ENCODE measurements around the gene C11orf54.

Gene C11orf54

DNA sequence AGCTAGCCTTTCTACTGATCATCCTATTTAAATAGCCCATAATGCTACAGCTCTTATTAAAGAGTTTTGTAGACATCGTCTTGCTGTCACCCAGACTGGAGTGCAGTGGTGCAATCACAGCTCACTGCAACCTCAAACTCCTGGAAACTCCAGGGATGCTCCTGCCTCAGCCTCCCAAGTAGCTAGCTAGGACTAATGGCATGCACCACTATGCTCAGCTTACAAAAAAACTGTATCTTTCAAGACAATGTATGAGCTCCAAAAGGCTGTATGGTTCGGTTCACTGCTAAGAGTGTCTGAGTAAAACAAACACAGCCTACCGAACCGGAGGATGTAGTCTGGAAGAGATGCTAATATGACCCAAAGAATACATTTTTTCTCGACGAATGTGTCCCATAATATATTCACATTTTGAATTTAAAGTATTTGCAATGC is 2.8 kb upstream of the C11orf54 start:
- Histone ChIP-seq H2AFZ (ENCODE audit: low read depth) (no peak overlapping the region), H3K27me3 (ENCODE audit: insufficient read depth, low read depth) (no peaks in the 10 kb centered on the region), H3K9ac (peak overlapping the region; percentile 99), H3K4me2 (peak overlapping the region; percentile 82), H3K4me1 (ENCODE audit: low read depth, poor library complexity, severe bottlenecking) (peaks cover 45% of the 10 kb centered on the region), H4K20me1 (ENCODE audit: insufficient read depth) (peaks cover 22% of the 10 kb centered on the region), H3K27ac (peak overlapping the region; percentile 96), H3K4me3 (IDR thresholded peaks at IDR 0.05; ENCODE audit: insufficient read depth, low read depth, low read length) (no peak overlapping the region), H3K79me2 (ENCODE audit: insufficient read depth, low read depth) (peaks cover 81% of the 10 kb centered on the region), H3K36me3 (ENCODE audit: insufficient read depth) (peaks cover 18% of the 10 kb centered on the region; the same call in 1 of the 2 replicates)
- TF ChIP-seq, protein P1, sequence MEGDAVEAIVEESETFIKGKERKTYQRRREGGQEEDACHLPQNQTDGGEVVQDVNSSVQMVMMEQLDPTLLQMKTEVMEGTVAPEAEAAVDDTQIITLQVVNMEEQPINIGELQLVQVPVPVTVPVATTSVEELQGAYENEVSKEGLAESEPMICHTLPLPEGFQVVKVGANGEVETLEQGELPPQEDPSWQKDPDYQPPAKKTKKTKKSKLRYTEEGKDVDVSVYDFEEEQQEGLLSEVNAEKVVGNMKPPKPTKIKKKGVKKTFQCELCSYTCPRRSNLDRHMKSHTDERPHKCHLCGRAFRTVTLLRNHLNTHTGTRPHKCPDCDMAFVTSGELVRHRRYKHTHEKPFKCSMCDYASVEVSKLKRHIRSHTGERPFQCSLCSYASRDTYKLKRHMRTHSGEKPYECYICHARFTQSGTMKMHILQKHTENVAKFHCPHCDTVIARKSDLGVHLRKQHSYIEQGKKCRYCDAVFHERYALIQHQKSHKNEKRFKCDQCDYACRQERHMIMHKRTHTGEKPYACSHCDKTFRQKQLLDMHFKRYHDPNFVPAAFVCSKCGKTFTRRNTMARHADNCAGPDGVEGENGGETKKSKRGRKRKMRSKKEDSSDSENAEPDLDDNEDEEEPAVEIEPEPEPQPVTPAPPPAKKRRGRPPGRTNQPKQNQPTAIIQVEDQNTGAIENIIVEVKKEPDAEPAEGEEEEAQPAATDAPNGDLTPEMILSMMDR (conservative IDR thresholded peaks at IDR 0.05; ENCODE audit: low read depth, low read length) = no peak

DNA sequence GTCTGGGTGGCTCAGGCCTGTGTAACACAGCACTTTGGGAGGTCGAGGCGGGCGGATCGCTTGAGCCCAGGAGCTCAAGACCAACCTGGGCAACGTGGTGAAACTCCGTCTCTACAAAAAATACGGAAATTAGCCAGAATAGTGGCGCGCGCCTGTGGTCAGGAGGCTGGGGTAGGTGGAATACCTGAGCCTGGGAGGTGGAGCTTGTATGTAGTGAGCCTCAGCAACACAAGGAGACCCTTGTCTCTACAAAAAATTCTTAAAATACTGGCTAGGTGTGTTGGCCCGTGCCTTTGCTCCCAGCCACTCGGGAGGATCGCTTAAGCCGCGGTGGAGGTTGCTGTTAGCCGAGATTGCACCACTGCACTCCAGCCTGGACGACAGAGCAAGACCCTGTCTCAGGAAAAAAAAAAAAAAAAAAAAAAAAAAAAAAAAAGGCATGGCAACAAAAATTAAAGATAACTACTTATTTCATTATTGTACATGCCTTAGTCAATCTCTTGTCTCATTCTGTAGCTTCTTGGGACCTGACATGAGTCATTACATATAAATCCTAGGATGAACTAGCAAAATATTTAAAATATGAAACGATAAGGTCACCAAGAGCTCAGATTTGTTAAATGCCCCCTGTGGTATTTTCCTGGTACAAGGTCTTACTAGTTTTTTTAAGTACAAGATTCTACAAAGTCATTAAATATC is 1.3 kb upstream of the C11orf54 start:
- TF ChIP-seq, protein P1 (conservative IDR thresholded peaks at IDR 0.05; ENCODE audit: low read depth, low read length) = no peak
- H2AFZ ChIP-seq (ENCODE audit: low read depth) = no peak overlapping the region
- peak overlapping the region; percentile 96 for H3K27ac ChIP-seq
- no peaks in the 10 kb centered on the region for H3K27me3 ChIP-seq (ENCODE audit: insufficient read depth, low read depth)
- H3K4me2 ChIP-seq = peak overlapping the region; percentile 82
- H3K4me1 ChIP-seq (ENCODE audit: low read depth, poor library complexity, severe bottlenecking) = peaks cover 32% of the 10 kb centered on the region
- H3K79me2 ChIP-seq (ENCODE audit: insufficient read depth, low read depth) = peaks cover 66% of the 10 kb centered on the region
- peaks cover 22% of the 10 kb centered on the region for H4K20me1 ChIP-seq (ENCODE audit: insufficient read depth)
- H3K4me3 ChIP-seq (IDR thresholded peaks at IDR 0.05; ENCODE audit: insufficient read depth, low read depth, low read length) = no peak overlapping the region
- peaks cover 14% of the 10 kb centered on the region; the same call in 1 of the 2 replicates for H3K36me3 ChIP-seq (ENCODE audit: insufficient read depth)
- peak overlapping the region; percentile 99 for H3K9ac ChIP-seq

DNA sequence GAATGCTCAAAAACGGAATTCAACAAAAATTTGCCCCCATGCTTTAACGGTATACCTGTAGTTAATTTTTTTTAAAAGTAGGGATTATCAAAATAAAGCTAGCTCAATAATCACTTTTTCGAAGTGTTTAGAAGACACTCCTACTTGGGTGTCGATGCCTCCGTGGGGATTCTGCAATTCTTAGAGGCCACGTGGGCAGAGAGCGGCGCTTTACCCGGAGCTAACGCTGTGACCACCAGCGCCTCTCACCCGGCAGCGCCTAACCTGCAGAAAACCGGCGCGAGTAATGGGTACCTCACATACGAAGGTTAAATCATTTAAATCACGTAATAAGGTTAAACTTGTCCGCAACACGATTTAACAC is 760 bp upstream of the C11orf54 start:
- peak overlapping the region; percentile 82; the same call in 1 of the 2 replicates for H3K4me2 ChIP-seq
- H3K4me1 ChIP-seq (ENCODE audit: low read depth, poor library complexity, severe bottlenecking) = peaks cover 28% of the 10 kb centered on the region
- peak overlapping the region; percentile 99 for H3K9ac ChIP-seq
- H2AFZ ChIP-seq (ENCODE audit: low read depth) = no peak overlapping the region
- H4K20me1 ChIP-seq (ENCODE audit: insufficient read depth) = peaks cover 22% of the 10 kb centered on the region
- no peak overlapping the region for H3K4me3 ChIP-seq (IDR thresholded peaks at IDR 0.05; ENCODE audit: insufficient read depth, low read depth, low read length)
- TF ChIP-seq, protein P1 (conservative IDR thresholded peaks at IDR 0.05; ENCODE audit: low read depth, low read length) = no peak
- no peaks in the 10 kb centered on the region for H3K27me3 ChIP-seq (ENCODE audit: insufficient read depth, low read depth)
- peak overlapping the region; percentile 96 for H3K27ac ChIP-seq
- peaks cover 14% of the 10 kb centered on the region; the same call in 1 of the 2 replicates for H3K36me3 ChIP-seq (ENCODE audit: insufficient read depth)
- H3K79me2 ChIP-seq (ENCODE audit: insufficient read depth, low read depth) = peaks cover 61% of the 10 kb centered on the region

DNA sequence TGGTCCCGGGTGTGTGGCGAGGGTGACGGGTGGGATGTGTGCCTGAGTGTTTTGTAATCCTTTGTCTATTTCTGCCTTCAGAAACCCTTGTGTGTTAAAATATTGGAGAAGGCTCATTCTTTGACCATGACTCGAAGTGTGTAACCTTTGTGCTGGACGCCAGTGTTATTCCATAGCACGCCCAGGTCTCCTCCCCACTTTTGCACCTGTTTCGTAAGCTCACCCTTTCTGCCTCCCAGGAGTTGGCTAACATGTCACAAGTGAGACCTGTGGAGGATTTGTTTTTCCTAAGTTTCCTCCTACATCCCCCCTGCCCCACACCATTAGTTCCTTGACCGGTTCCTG is 382 bp downstream of the C11orf54 start:
- peaks cover 19% of the 10 kb centered on the region for H4K20me1 ChIP-seq (ENCODE audit: insufficient read depth)
- H3K4me2 ChIP-seq = peak overlapping the region; percentile 48; the same call in 1 of the 2 replicates
- peak overlapping the region; percentile 66 for H2AFZ ChIP-seq (ENCODE audit: low read depth)
- TF ChIP-seq, protein P1 (conservative IDR thresholded peaks at IDR 0.05; ENCODE audit: low read depth, low read length) = no peak
- H3K9ac ChIP-seq = peak overlapping the region; percentile 99
- peaks cover 16% of the 10 kb centered on the region for H3K4me1 ChIP-seq (ENCODE audit: low read depth, poor library complexity, severe bottlenecking)
- no peak overlapping the region for H3K4me3 ChIP-seq (IDR thresholded peaks at IDR 0.05; ENCODE audit: insufficient read depth, low read depth, low read length)
- peaks cover 49% of the 10 kb centered on the region for H3K79me2 ChIP-seq (ENCODE audit: insufficient read depth, low read depth)
- H3K27me3 ChIP-seq (ENCODE audit: insufficient read depth, low read depth) = no peaks in the 10 kb centered on the region
- H3K27ac ChIP-seq = peak overlapping the region; percentile 96
- H3K36me3 ChIP-seq (ENCODE audit: insufficient read depth) = peaks cover 5% of the 10 kb centered on the region; the same call in 1 of the 2 replicates
